A673 (cell line): ENCODE measurements around the gene JARID2. TPM values are rescaled to one million over a fixed set of nuclear protein-coding genes. Genes with fewer than 3 reads are reported as not detected.

Experiments used
- BruUV-seq: library from RNA; stranded (reverse); fragments of 400-500 nt; replicated peaks from 2 replicates; lab custom pipeline; 2021; lab: Mats Ljungman, UMichigan
- CTCF ChIA-PET: fragments of 300-600 bp; sonication (Branson Sonifier 250); formaldehyde crosslinking; loops from one replicate; lab custom pipeline; 2022; ENCODE audit warnings: antibody characterized with exemption; lab: Charles Lee
- POLR2A ChIA-PET: fragments of 300-600 bp; sonication (Branson Sonifier 250); formaldehyde crosslinking; loops from one replicate; lab custom pipeline; 2022; ENCODE audit warnings: antibody characterized with exemption; ENCODE audit not compliant: low non-redundant PET; lab: Charles Lee
- DNase-seq: peaks from one replicate; pipeline ENCODE4 v3.0.0-alpha.2; 2015; ENCODE audit warnings: low spot score
- H3K27ac ChIP-seq: fragments of 200-600 bp; sonication (generic); 2 replicates; pipeline ENCODE4 v1.5.1; 2016; ENCODE audit warnings: mixed run types, low read depth, mild to moderate bottlenecking, mixed read lengths, antibody characterized with exemption, low read length; ENCODE audit not compliant: poor library complexity, severe bottlenecking
- H3K27me3 ChIP-seq: fragments of 200-600 bp; sonication (generic); replicated peaks from 2 replicates; pipeline ENCODE4 v1.6.1; 2017; ENCODE audit warnings: mixed run types, low read depth, mild to moderate bottlenecking, mixed read lengths, antibody characterized with exemption, low read length; ENCODE audit not compliant: insufficient read depth, poor library complexity
- H3K36me3 ChIP-seq: fragments of 200-600 bp; sonication (generic); 2 replicates; pipeline ENCODE4 v1.6.1; 2016; ENCODE audit warnings: mixed run types, mild to moderate bottlenecking, mixed read lengths, antibody characterized with exemption, low read length; ENCODE audit not compliant: insufficient read depth, poor library complexity, severe bottlenecking
- H3K4me1 ChIP-seq: fragments of 200-600 bp; sonication (generic); 2 replicates; pipeline ENCODE4 v1.6.1; 2017; ENCODE audit warnings: mixed run types, mild to moderate bottlenecking, mixed read lengths, antibody characterized with exemption, low read length; ENCODE audit not compliant: insufficient read depth, poor library complexity, severe bottlenecking
- H3K4me3 ChIP-seq: fragments of 200-600 bp; sonication (generic); 2 replicates; pipeline ENCODE4 v1.5.1; 2016; ENCODE audit warnings: low read depth, mixed run types, mild to moderate bottlenecking, mixed read lengths, low read length; ENCODE audit not compliant: poor library complexity, severe bottlenecking
- H3K9me3 ChIP-seq: fragments of 200-600 bp; sonication (generic); 2 replicates; pipeline ENCODE4 v1.6.1; 2016; ENCODE audit warnings: mixed run types, low read depth, mild to moderate bottlenecking, mixed read lengths, antibody characterized with exemption, low read length; ENCODE audit not compliant: poor library complexity, severe bottlenecking
- EZH2 ChIP-seq: fragments of 200-600 bp; sonication (generic); IDR thresholded peaks from 2 replicates; pipeline ENCODE4 v1.6.1; 2017; ENCODE audit warnings: borderline replicate concordance, low read depth, mild to moderate bottlenecking, mixed read lengths, antibody characterized with exemption, low read length; ENCODE audit not compliant: poor library complexity, severe bottlenecking
- intact Hi-C: fragments of 100-400 bp; cut with micrococcal nuclease; formaldehyde crosslinking; loops from one replicate; pipeline ENCODE4 v1.10.0; 2022; ENCODE audit not compliant: unreplicated experiment
- total RNA-seq: library from RNA; stranded (reverse); gene quantifications from 2 replicates; pipeline ENCODE4 v1.2.3, GENCODE V29; 2021
- TF ChIP-seq, protein P1 (sequence below): fragments of 300-800, 200-600 bp; sonication (generic); conservative IDR thresholded peaks from 2 replicates; pipeline ENCODE4 v1.5.1; 2017; ENCODE audit warnings: low read depth, mild to moderate bottlenecking, antibody characterized with exemption, low read length, moderate library complexity, mixed read lengths

JARID2 gene
- total RNA-seq, 1 experiment from 2014 or later = 29.4 TPM

GRCh38 chr6:15518878-15519277, 273.0 kb downstream of the JARID2 start:
- ChIA-PET POLR2A (no interaction called here), CTCF (no interaction called here)
- Histone ChIP-seq H3K36me3 (peaks cover 65% of the 10 kb centered on the region), H3K4me1 (peaks cover 21% of the 10 kb centered on the region), H3K9me3 (no peaks in the 10 kb centered on the region), H3K4me3 (no peak overlapping the region), H3K27me3 (no peaks in the 10 kb centered on the region), H3K27ac (no peak overlapping the region)
- no TSS peak for BruUV-seq
- intact Hi-C loops = no loop called here
- TF ChIP-seq EZH2 = no peak
- TF ChIP-seq, protein P1, sequence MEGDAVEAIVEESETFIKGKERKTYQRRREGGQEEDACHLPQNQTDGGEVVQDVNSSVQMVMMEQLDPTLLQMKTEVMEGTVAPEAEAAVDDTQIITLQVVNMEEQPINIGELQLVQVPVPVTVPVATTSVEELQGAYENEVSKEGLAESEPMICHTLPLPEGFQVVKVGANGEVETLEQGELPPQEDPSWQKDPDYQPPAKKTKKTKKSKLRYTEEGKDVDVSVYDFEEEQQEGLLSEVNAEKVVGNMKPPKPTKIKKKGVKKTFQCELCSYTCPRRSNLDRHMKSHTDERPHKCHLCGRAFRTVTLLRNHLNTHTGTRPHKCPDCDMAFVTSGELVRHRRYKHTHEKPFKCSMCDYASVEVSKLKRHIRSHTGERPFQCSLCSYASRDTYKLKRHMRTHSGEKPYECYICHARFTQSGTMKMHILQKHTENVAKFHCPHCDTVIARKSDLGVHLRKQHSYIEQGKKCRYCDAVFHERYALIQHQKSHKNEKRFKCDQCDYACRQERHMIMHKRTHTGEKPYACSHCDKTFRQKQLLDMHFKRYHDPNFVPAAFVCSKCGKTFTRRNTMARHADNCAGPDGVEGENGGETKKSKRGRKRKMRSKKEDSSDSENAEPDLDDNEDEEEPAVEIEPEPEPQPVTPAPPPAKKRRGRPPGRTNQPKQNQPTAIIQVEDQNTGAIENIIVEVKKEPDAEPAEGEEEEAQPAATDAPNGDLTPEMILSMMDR = no peak
- DNase-seq = no peak

DNA sequence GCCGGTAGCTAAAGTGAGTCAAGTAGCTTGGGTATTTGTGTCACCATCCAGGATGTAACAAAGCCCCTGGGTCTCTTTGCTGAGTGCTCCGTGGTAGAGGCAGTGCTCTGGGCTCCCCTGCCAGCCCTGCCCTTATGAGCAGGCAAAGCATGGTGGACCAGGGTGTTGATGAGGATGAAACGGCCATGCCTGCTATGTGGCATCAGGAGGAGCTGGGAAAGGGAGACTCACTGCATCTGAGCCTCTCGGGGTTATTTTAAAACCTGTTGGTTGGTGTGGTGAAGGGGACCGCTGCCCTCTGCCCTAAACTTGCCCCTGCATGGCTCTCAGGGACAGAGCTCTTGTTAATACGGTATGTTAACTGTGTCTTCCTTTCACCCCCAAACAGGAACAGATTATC, 273.8 kb downstream of the JARID2 start:
- ChIA-PET POLR2A (no interaction called here), CTCF (no interaction called here)
- Histone ChIP-seq H3K9me3 (no peaks in the 10 kb centered on the region), H3K27me3 (no peaks in the 10 kb centered on the region), H3K4me3 (no peak overlapping the region), H3K4me1 (peaks cover 21% of the 10 kb centered on the region), H3K27ac (no peak overlapping the region), H3K36me3 (peaks cover 68% of the 10 kb centered on the region)
- intact Hi-C loops = loop anchor here (5.0 kb wide), 1 partner anchor 103 kb away; no protein-coding TSS in a partner anchor
- DNase-seq = no peak
- TF ChIP-seq, protein P1 = no peak
- TF ChIP-seq EZH2 = no peak
- no TSS peak for BruUV-seq

DNA sequence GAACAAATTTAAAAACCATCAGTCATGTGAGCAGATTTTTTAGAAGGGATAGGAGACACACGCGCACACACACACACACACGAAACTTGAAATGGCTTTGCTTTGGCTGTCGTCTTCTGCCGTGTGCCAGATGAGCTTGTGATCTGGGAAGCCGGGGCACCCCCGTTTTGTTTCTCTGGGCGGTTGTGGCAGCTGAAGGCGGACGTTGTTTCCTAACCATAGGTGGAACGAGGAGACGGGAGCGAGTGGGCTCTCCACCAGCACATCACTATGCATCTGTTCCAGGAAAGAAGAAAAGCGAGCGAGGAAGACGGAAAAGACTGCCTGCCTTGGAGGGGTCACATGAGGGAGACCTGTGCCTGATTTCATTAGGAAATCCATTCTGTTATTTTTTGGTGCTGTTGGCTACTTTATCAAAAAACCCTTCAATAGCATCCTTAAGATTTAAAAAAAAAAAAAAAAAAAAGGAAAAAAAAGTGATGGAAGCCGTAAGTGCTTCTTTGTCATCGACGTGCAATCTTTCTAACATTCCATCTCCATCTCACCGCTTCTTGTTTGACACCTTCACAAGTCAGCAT, 274.8 kb downstream of the JARID2 start:
- BruUV-seq = no TSS peak
- peaks cover 21% of the 10 kb centered on the region for H3K4me1 ChIP-seq
- peaks cover 68% of the 10 kb centered on the region for H3K36me3 ChIP-seq
- H3K27me3 ChIP-seq = no peaks in the 10 kb centered on the region
- POLR2A ChIA-PET = no interaction called here
- no peaks in the 10 kb centered on the region for H3K9me3 ChIP-seq
- CTCF ChIA-PET = interaction anchor here (0.7 kb wide), 1 partner anchor 134 kb away, joined by 3 read pairs; no protein-coding TSS in a partner anchor
- no peak for DNase-seq
- intact Hi-C loops = loop anchor here (5.0 kb wide), 1 partner anchor 102 kb away; no protein-coding TSS in a partner anchor
- H3K4me3 ChIP-seq = no peak overlapping the region
- no peak overlapping the region for H3K27ac ChIP-seq
- TF ChIP-seq, protein P1 = no peak
- TF ChIP-seq EZH2 = no peak
